Measurements from ENCODE around the gene CCL5.

The CCL5 gene

GRCh38 chr17:35914354-35914753 is 34.2 kb upstream of the CCL5 start:
- H3K4me3 ChIP-seq = no peak overlapping the region
- H3K27ac ChIP-seq = no peak overlapping the region
- H3K36me3 ChIP-seq (ENCODE audit: insufficient read depth, low read length) = no peaks in the 10 kb centered on the region
- H3K9ac ChIP-seq (ENCODE audit: insufficient read length) = no peak overlapping the region
- TF ChIP-seq FOXP2 (optimal IDR thresholded peaks at IDR 0.05; ENCODE audit: control extremely low read depth, extremely low read length, insufficient read depth) (no peak), POLR2AphosphoS5 (IDR thresholded peaks at IDR 0.05; ENCODE audit: borderline replicate concordance, low read depth, low read length) (no peak), EZH2 (IDR thresholded peaks at IDR 0.05) (no peak)
- H3K9me3 ChIP-seq (ENCODE audit: low read depth, low read length) = no peaks in the 10 kb centered on the region
- no peak for DNase-seq (ENCODE audit: low read depth, low spot score)

GRCh38 chr17:35913609-35914008 is 33.4 kb upstream of the CCL5 start:
- TF ChIP-seq POLR2AphosphoS5 (IDR thresholded peaks at IDR 0.05; ENCODE audit: borderline replicate concordance, low read depth, low read length) = no peak
- no peak for TF ChIP-seq EZH2 (IDR thresholded peaks at IDR 0.05)
- TF ChIP-seq FOXP2 (optimal IDR thresholded peaks at IDR 0.05; ENCODE audit: control extremely low read depth, extremely low read length, insufficient read depth) = no peak
- H3K4me3 ChIP-seq = no peak overlapping the region
- no peaks in the 10 kb centered on the region for H3K36me3 ChIP-seq (ENCODE audit: insufficient read depth, low read length)
- DNase-seq (ENCODE audit: low read depth, low spot score) = no peak
- no peak overlapping the region for H3K27ac ChIP-seq
- H3K9me3 ChIP-seq (ENCODE audit: low read depth, low read length) = no peaks in the 10 kb centered on the region
- no peak overlapping the region for H3K9ac ChIP-seq (ENCODE audit: insufficient read length)

DNA sequence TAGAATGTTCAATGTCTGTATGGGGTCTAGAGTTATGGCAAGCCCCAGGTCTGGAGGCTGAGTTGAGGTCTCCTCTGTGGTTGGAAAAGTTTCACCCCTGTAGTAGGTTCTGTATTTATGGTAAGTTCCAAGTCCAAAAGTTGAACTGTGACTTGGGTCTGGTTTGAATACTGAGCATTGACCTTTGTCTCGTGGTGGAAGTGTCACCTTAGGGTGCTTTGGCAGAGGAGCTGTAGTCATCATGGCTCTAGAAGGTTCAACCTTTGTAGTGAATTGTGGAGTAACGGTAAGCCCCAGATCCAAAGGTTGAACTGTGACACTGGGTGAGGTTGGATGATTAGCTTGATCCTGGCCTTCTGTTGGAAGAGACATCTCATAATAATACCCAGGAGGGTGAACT is 32.8 kb upstream of the CCL5 start:
- DNase-seq (ENCODE audit: low read depth, low spot score) = no peak
- Histone ChIP-seq H3K4me3 (no peak overlapping the region), H3K36me3 (ENCODE audit: insufficient read depth, low read length) (no peaks in the 10 kb centered on the region), H3K9ac (ENCODE audit: insufficient read length) (no peak overlapping the region), H3K9me3 (ENCODE audit: low read depth, low read length) (no peaks in the 10 kb centered on the region), H3K27ac (no peak overlapping the region)
- no peak for TF ChIP-seq POLR2AphosphoS5 (IDR thresholded peaks at IDR 0.05; ENCODE audit: borderline replicate concordance, low read depth, low read length)
- TF ChIP-seq EZH2 (IDR thresholded peaks at IDR 0.05) = no peak
- TF ChIP-seq FOXP2 (optimal IDR thresholded peaks at IDR 0.05; ENCODE audit: control extremely low read depth, extremely low read length, insufficient read depth) = no peak

DNA sequence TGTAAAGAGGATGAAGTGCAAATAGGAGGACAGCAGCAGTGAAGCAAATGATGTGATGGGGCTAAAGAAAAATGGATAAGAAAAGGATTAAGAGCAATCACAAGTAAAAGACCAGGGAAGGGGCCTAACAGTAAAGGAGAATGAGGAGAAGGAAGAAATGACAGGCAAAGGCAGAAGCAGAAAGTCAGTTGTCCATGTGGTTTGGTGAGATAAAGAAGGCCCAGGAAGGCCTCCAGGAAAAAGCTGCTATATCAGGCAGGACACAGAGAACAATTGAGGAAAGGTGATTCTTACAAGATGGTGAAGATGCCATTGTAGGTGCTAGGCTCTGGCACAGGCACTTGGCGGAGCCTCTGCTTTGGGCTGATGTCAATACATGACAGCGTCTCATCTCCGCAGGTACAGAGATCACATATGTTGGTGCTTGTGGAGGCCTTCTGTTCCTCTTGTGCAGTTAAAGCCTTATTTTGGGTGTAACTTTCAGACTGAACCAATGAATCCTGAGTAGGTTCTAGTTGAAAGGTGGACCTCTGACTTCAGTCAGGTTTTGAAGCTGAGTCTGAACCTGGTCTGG is 32.3 kb upstream of the CCL5 start:
- Histone ChIP-seq H3K9me3 (ENCODE audit: low read depth, low read length) (no peaks in the 10 kb centered on the region), H3K36me3 (ENCODE audit: insufficient read depth, low read length) (no peaks in the 10 kb centered on the region), H3K27ac (no peak overlapping the region), H3K9ac (ENCODE audit: insufficient read length) (no peak overlapping the region), H3K4me3 (no peak overlapping the region)
- no peak for DNase-seq (ENCODE audit: low read depth, low spot score)
- TF ChIP-seq POLR2AphosphoS5 (IDR thresholded peaks at IDR 0.05; ENCODE audit: borderline replicate concordance, low read depth, low read length) = no peak
- TF ChIP-seq FOXP2 (optimal IDR thresholded peaks at IDR 0.05; ENCODE audit: control extremely low read depth, extremely low read length, insufficient read depth) = no peak

- TF ChIP-seq FOXP2 (optimal IDR thresholded peaks at IDR 0.05; ENCODE audit: control extremely low read depth, extremely low read length, insufficient read depth) = no peak
- TF ChIP-seq POLR2AphosphoS5 (IDR thresholded peaks at IDR 0.05; ENCODE audit: borderline replicate concordance, low read depth, low read length) = no peak
- no peak for TF ChIP-seq EZH2 (IDR thresholded peaks at IDR 0.05)
- Histone ChIP-seq H3K9me3 (ENCODE audit: low read depth, low read length) (no peaks in the 10 kb centered on the region), H3K36me3 (ENCODE audit: insufficient read depth, low read length) (no peaks in the 10 kb centered on the region), H3K27ac (no peak overlapping the region), H3K9ac (ENCODE audit: insufficient read length) (no peak overlapping the region), H3K4me3 (no peak overlapping the region)
- no peak for DNase-seq (ENCODE audit: low read depth, low spot score)
These were observed 29.2 kb upstream of the CCL5 start for GRCh38 chr17:35909408-35909807.

DNA sequence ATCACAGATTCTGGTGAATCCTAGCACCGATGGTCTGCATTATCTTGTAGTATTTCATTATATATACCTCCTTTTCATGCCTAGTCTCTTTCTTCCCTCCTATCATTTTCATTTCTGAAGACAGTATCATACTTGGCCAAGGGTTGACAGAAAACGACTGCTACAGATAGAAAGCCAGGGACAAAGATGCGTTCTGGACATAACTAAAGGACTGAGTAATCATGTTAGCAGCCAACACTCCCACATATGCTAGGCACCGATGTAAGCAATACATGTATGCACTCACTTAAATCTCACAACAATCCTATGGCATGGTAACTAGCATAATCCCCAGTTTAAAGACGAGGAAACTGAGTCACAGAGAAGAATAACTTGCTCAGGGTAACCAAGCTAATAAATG is 27.5 kb upstream of the CCL5 start:
- H3K36me3 ChIP-seq (ENCODE audit: insufficient read depth, low read length) = no peaks in the 10 kb centered on the region
- TF ChIP-seq POLR2AphosphoS5 (IDR thresholded peaks at IDR 0.05; ENCODE audit: borderline replicate concordance, low read depth, low read length) = no peak
- TF ChIP-seq FOXP2 (optimal IDR thresholded peaks at IDR 0.05; ENCODE audit: control extremely low read depth, extremely low read length, insufficient read depth) = no peak
- no peak for TF ChIP-seq EZH2 (IDR thresholded peaks at IDR 0.05)
- no peak overlapping the region for H3K27ac ChIP-seq
- H3K9me3 ChIP-seq (ENCODE audit: low read depth, low read length) = no peaks in the 10 kb centered on the region
- no peak overlapping the region for H3K9ac ChIP-seq (ENCODE audit: insufficient read length)
- no peak overlapping the region for H3K4me3 ChIP-seq
- DNase-seq (ENCODE audit: low read depth, low spot score) = no peak

DNA sequence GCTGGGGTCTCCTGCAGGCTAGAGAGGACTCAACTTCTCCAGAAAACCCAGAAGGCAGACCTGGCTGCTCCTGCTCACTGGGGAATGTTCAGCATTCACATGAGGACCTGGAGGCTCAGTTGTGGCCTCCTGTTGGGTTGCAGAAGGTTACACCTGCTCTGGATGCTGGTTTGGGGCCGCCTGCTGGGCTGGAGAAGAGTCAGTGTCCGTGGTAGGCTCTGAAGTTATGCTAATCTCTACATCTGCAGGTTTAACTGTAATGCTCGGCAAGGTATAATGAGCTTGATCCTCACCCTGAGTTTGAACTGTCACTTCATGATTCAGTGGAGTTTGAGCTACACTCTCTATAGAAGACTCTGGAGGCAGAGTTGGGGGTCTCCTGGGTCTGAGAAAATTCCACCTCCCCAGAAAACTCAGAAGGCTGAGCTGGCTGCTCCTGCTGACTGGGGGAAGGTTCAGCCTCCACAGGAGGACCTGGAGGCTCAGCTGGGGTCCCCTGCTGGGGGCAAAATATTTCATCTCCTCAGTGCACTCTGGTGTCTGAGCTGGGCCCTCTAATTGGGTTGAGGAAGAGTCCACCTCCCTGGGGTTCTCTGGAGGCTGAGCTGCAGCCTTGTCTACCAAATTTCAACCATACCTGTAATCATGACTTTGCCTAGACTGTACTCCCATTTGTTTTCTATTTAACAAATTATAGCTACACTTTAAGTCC is 26.9 kb upstream of the CCL5 start:
- H3K27ac ChIP-seq = no peak overlapping the region
- no peak for DNase-seq (ENCODE audit: low read depth, low spot score)
- TF ChIP-seq POLR2AphosphoS5 (IDR thresholded peaks at IDR 0.05; ENCODE audit: borderline replicate concordance, low read depth, low read length) (no peak), EZH2 (IDR thresholded peaks at IDR 0.05) (no peak), FOXP2 (optimal IDR thresholded peaks at IDR 0.05; ENCODE audit: control extremely low read depth, extremely low read length, insufficient read depth) (no peak)
- no peak overlapping the region for H3K9ac ChIP-seq (ENCODE audit: insufficient read length)
- no peaks in the 10 kb centered on the region for H3K9me3 ChIP-seq (ENCODE audit: low read depth, low read length)
- no peak overlapping the region for H3K4me3 ChIP-seq
- no peaks in the 10 kb centered on the region for H3K36me3 ChIP-seq (ENCODE audit: insufficient read depth, low read length)

- TF ChIP-seq POLR2AphosphoS5 (IDR thresholded peaks at IDR 0.05; ENCODE audit: borderline replicate concordance, low read depth, low read length) (no peak), EZH2 (IDR thresholded peaks at IDR 0.05) (no peak), FOXP2 (optimal IDR thresholded peaks at IDR 0.05; ENCODE audit: control extremely low read depth, extremely low read length, insufficient read depth) (no peak)
- DNase-seq (ENCODE audit: low read depth, low spot score) = no peak
- no peak overlapping the region for H3K4me3 ChIP-seq
These were observed 26.2 kb upstream of the CCL5 start for GRCh38 chr17:35906191-35906925.

More at GRCh38 chr17:35906191-35906925, 26.2 kb upstream of the CCL5 start:
- no peaks in the 10 kb centered on the region for H3K36me3 ChIP-seq (ENCODE audit: insufficient read depth, low read length)
- H3K27ac ChIP-seq = no peak overlapping the region
- H3K9ac ChIP-seq (ENCODE audit: insufficient read length) = no peak overlapping the region
- no peaks in the 10 kb centered on the region for H3K9me3 ChIP-seq (ENCODE audit: low read depth, low read length)

All from SK-N-MC (cell line).